Progenitor cell of endocrine pancreas (in vitro differentiated cells): ENCODE data around the gene HAUS3. TPM values are rescaled to one million over a fixed set of nuclear protein-coding genes. Genes with fewer than 3 reads are reported as not detected.

ENCODE experiments used
- DNase-seq: peaks from one replicate; pipeline ENCODE4 v3.0.0; 2021; ENCODE audit warnings: low spot score; ENCODE audit not compliant: unreplicated experiment
- H3K27ac Mint-ChIP-seq: 2 replicates; pipeline ENCODE4 v1.8.0; 2021; ENCODE audit warnings: mild to moderate bottlenecking, moderate library complexity, mixed read lengths
- H3K27me3 Mint-ChIP-seq: 2 replicates; pipeline ENCODE4 v1.8.0; 2021; ENCODE audit warnings: mixed read lengths
- H3K36me3 Mint-ChIP-seq: 2 replicates; pipeline ENCODE4 v1.8.0; 2022; ENCODE audit warnings: mixed read lengths; ENCODE audit not compliant: insufficient read depth
- H3K4me1 Mint-ChIP-seq: 2 replicates; pipeline ENCODE4 v1.8.0; 2021; ENCODE audit warnings: low read depth, mixed read lengths
- H3K4me3 Mint-ChIP-seq: 2 replicates; pipeline ENCODE4 v1.8.0; 2021; ENCODE audit warnings: low read depth, mild to moderate bottlenecking, moderate library complexity, mixed read lengths
- H3K9me3 Mint-ChIP-seq: 2 replicates; pipeline ENCODE4 v1.8.0; 2021; ENCODE audit warnings: low read depth, mixed read lengths
- CTCF ChIP-seq: fragments of 200-600 bp; sonication (generic); IDR thresholded peaks from one replicate; pipeline ENCODE4 v1.5.0; 2021; ENCODE audit warnings: antibody characterized with exemption, mild to moderate bottlenecking; ENCODE audit not compliant: unreplicated experiment
- total RNA-seq: library from RNA; stranded (reverse); gene quantifications from 2 replicates; pipeline ENCODE4 v1.2.1, GENCODE V29; 2021

The HAUS3 gene
- total RNA-seq, 1 donor from 2014 or later = 18.3 TPM

- TF ChIP-seq CTCF = no peak
- Mint-ChIP-seq H3K27ac (no peak overlapping the region), H3K36me3 (peaks cover 3% of the 10 kb centered on the region), H3K9me3 (no peaks in the 10 kb centered on the region), H3K4me3 (no peak overlapping the region), H3K4me1 (no peaks in the 10 kb centered on the region), H3K27me3 (no peaks in the 10 kb centered on the region)
- no peak for DNase-seq
Observed at GRCh38 chr4:2251073-2251794, 9.3 kb upstream of the HAUS3 start.

GRCh38 chr4:2250357-2251072 lies 8.6 kb upstream of the HAUS3 start:
- no peak overlapping the region for H3K4me3 Mint-ChIP-seq
- TF ChIP-seq CTCF = no peak
- no peak overlapping the region for H3K27ac Mint-ChIP-seq
- DNase-seq = no peak
- no peaks in the 10 kb centered on the region for H3K4me1 Mint-ChIP-seq
- H3K36me3 Mint-ChIP-seq = peaks cover 3% of the 10 kb centered on the region
- no peaks in the 10 kb centered on the region for H3K9me3 Mint-ChIP-seq
- H3K27me3 Mint-ChIP-seq = no peaks in the 10 kb centered on the region

- Mint-ChIP-seq H3K27me3 (no peaks in the 10 kb centered on the region), H3K4me1 (no peaks in the 10 kb centered on the region), H3K4me3 (no peak overlapping the region), H3K9me3 (no peaks in the 10 kb centered on the region), H3K36me3 (peaks cover 1% of the 10 kb centered on the region), H3K27ac (no peak overlapping the region)
- no peak for DNase-seq
- no peak for TF ChIP-seq CTCF
Observed at GRCh38 chr4:2249526-2250356, 7.8 kb upstream of the HAUS3 start.

DNA sequence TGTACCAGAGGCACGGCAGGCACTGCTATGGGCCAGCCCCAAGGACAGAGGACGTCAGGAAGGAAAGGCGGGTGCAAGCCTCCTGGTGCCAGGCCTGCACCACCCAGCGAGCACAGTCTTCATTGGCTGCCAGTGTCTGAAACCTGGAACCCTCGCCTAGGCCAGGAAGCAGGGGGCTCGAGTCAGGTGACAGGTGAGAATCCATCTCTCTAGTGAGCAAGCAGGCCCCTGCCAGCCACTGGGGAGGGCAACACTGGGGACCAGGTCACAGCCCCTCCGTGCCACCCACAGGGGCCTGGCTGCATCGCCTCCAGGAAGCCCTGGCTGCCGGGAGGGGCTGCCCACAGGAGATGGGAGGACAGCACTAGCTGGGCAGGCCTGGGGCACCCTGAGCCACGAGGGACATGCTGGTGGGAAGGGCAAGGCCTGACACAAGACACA lies 6.9 kb upstream of the HAUS3 start:
- no peak for TF ChIP-seq CTCF
- no peak overlapping the region for H3K4me3 Mint-ChIP-seq
- no peak overlapping the region for H3K27ac Mint-ChIP-seq
- H3K36me3 Mint-ChIP-seq = no peaks in the 10 kb centered on the region
- H3K4me1 Mint-ChIP-seq = no peaks in the 10 kb centered on the region
- no peaks in the 10 kb centered on the region for H3K27me3 Mint-ChIP-seq
- DNase-seq = no peak
- no peaks in the 10 kb centered on the region for H3K9me3 Mint-ChIP-seq

DNA sequence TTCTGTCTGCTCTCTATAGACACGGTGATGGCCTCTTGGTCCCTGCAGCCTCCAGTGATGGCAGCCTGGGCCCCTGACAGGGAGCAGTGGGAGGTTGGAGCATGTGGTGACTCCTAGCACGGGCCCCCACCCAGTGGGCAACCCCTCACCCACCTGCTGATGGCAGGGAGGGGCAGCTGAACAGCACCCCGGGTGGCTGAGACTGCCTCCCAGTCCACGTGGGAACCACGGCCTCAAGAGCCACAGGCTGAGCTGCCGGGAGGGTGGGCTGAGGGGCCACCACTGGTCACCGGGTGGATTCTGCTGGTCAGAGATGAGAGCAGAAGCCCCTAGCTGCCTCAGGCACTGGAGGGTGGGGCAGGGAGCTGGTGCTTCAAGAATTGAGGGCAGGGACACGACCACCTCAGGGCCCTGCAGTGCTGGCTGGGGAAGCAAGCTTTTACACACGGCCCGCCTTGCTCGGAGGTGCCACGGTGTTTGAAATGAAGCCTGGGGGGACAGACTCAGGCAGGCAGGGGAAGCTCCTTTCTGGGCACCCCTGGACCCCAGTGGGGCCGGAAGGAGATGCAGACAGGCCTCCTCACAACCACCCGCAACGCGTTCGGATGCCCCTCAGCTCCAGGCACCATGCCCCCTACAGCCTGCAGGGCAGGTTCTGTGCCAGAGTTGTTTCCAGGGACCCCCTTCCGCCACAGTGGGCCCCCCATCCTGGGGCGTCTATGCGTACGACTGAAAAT lies 6.3 kb upstream of the HAUS3 start:
- H3K4me1 Mint-ChIP-seq = no peaks in the 10 kb centered on the region
- H3K4me3 Mint-ChIP-seq = no peak overlapping the region
- no peaks in the 10 kb centered on the region for H3K27me3 Mint-ChIP-seq
- no peaks in the 10 kb centered on the region for H3K9me3 Mint-ChIP-seq
- H3K36me3 Mint-ChIP-seq = no peaks in the 10 kb centered on the region
- TF ChIP-seq CTCF = no peak
- DNase-seq = no peak
- no peak overlapping the region for H3K27ac Mint-ChIP-seq
